H9 (cell line): ENCODE results near the gene TMEM100. TPM values are rescaled to one million over a fixed set of nuclear protein-coding genes. Genes with fewer than 3 reads are reported as not detected.

Source experiments
- DNase-seq: peaks from one replicate; pipeline ENCODE4 v3.0.0-alpha.2; 2017
- H2AFZ ChIP-seq: one replicate; pipeline ENCODE4 v1.6.1; 2013; ENCODE audit warnings: mild to moderate bottlenecking, low read length, control low read depth, moderate library complexity
- H2AK5ac ChIP-seq: 2 replicates; pipeline ENCODE4 v1.6.1; 2013; ENCODE audit warnings: low read length, control low read depth, mixed read lengths; ENCODE audit not compliant: insufficient read length
- H2BK120ac ChIP-seq: one replicate; pipeline ENCODE4 v1.6.1; 2013; ENCODE audit warnings: low read depth, mild to moderate bottlenecking, low read length, control low read depth, inconsistent platforms; ENCODE audit not compliant: poor library complexity, severe bottlenecking
- H2BK12ac ChIP-seq: 2 replicates; pipeline ENCODE4 v1.6.1; 2013; ENCODE audit warnings: low read length, control low read depth, mixed read lengths, low read depth; ENCODE audit not compliant: insufficient read length
- H2BK15ac ChIP-seq: 2 replicates; pipeline ENCODE4 v1.6.1; 2013; ENCODE audit warnings: low read depth, low read length, control low read depth
- H2BK20ac ChIP-seq: one replicate; pipeline ENCODE4 v1.6.1; 2013; ENCODE audit warnings: low read depth, mild to moderate bottlenecking, low read length, control low read depth, inconsistent platforms; ENCODE audit not compliant: poor library complexity, severe bottlenecking
- H2BK5ac ChIP-seq: 2 replicates; pipeline ENCODE4 v1.6.1; 2013; ENCODE audit warnings: low read length, control low read depth, mixed read lengths; ENCODE audit not compliant: insufficient read length
- H3K14ac ChIP-seq: 2 replicates; pipeline ENCODE4 v1.6.1; 2013; ENCODE audit warnings: low read length, control low read depth; ENCODE audit not compliant: insufficient read depth
- H3K18ac ChIP-seq: 2 replicates; pipeline ENCODE4 v1.6.1; 2013; ENCODE audit warnings: low read depth, mild to moderate bottlenecking, mixed read lengths, low read length, control low read depth; ENCODE audit not compliant: insufficient read length
- H3K23ac ChIP-seq: 2 replicates; pipeline ENCODE4 v1.6.1; 2013; ENCODE audit warnings: low read length, control low read depth, mixed read lengths, low read depth; ENCODE audit not compliant: insufficient read length
- H3K23me2 ChIP-seq: 2 replicates; pipeline ENCODE4 v1.6.1; 2013; ENCODE audit warnings: low read depth, mild to moderate bottlenecking, mixed read lengths, low read length, control low read depth; ENCODE audit not compliant: insufficient read length, poor library complexity, severe bottlenecking
- H3K27ac ChIP-seq: 2 replicates; pipeline ENCODE4 v1.5.1; 2013; ENCODE audit warnings: low read length, control low read depth, mixed read lengths, low read depth; ENCODE audit not compliant: insufficient read length
- H3K27me3 ChIP-seq: 2 replicates; pipeline ENCODE4 v1.6.1; 2013; ENCODE audit warnings: low read length, control low read depth, inconsistent platforms; ENCODE audit not compliant: insufficient read depth
- H3K4ac ChIP-seq: 2 replicates; pipeline ENCODE4 v1.6.1; 2013; ENCODE audit warnings: low read depth, mild to moderate bottlenecking, control low read depth, inconsistent platforms, low read length, moderate library complexity
- H3K4me1 ChIP-seq: 2 replicates; pipeline ENCODE4 v1.6.1; 2013; ENCODE audit warnings: low read length, control low read depth, inconsistent platforms; ENCODE audit not compliant: insufficient read depth
- H3K4me2 ChIP-seq: 2 replicates; pipeline ENCODE4 v1.6.1; 2013; ENCODE audit warnings: low read length, control low read depth, mixed read lengths; ENCODE audit not compliant: insufficient read length, insufficient read depth
- H3K56ac ChIP-seq: 2 replicates; pipeline ENCODE4 v1.6.1; 2013; ENCODE audit warnings: low read depth, mild to moderate bottlenecking, mixed read lengths, low read length, control low read depth; ENCODE audit not compliant: insufficient read length
- H3K79me1 ChIP-seq: 2 replicates; pipeline ENCODE4 v1.6.1; 2013; ENCODE audit warnings: low read depth, mild to moderate bottlenecking, moderate library complexity, low read length, control low read depth, inconsistent platforms; ENCODE audit not compliant: insufficient read depth, poor library complexity, severe bottlenecking
- H3K79me2 ChIP-seq: 2 replicates; pipeline ENCODE4 v1.6.1; 2013; ENCODE audit warnings: low read length, control low read depth, inconsistent platforms; ENCODE audit not compliant: insufficient read depth
- H3K9ac ChIP-seq: 2 replicates; pipeline ENCODE4 v1.6.1; 2013; ENCODE audit warnings: low read length, control low read depth, mixed read lengths; ENCODE audit not compliant: insufficient read length; ENCODE audit errors: extremely low read depth
- H3K9me3 ChIP-seq: one replicate; pipeline ENCODE4 v1.6.1; 2013; ENCODE audit warnings: low read depth, low read length, inconsistent platforms; ENCODE audit not compliant: control insufficient read depth
- H3T11ph ChIP-seq: one replicate; pipeline ENCODE4 v1.6.1; 2013; ENCODE audit warnings: mild to moderate bottlenecking, low read length, control low read depth, inconsistent platforms
- H4K20me1 ChIP-seq: one replicate; pipeline ENCODE4 v1.6.1; 2013; ENCODE audit not compliant: control insufficient read depth, insufficient read length, insufficient read depth
- H4K5ac ChIP-seq: 2 replicates; pipeline ENCODE4 v1.6.1; 2013; ENCODE audit warnings: low read depth, mild to moderate bottlenecking, mixed read lengths, low read length, control low read depth; ENCODE audit not compliant: insufficient read length
- H4K8ac ChIP-seq: replicated peaks from 2 replicates; pipeline ENCODE4 v1.6.1; 2013; ENCODE audit warnings: low read length, control low read depth, mixed read lengths, low read depth; ENCODE audit not compliant: insufficient read length
- H4K91ac ChIP-seq: 2 replicates; pipeline ENCODE4 v1.6.1; 2013; ENCODE audit warnings: low read depth, mild to moderate bottlenecking, moderate library complexity, mixed read lengths, low read length, control low read depth; ENCODE audit not compliant: insufficient read length
- H3K27ac Mint-ChIP-seq, 3 experiments: 2 replicates in 2 of 3; 3 replicates in 1 of 3; pipeline ENCODE4 v1.8.0; 2020 to 2021; ENCODE audit warnings: mixed read lengths in 3 of 3, mild to moderate bottlenecking in 1 of 3, moderate library complexity in 1 of 3
- H3K27me3 Mint-ChIP-seq: 2 replicates; pipeline ENCODE4 v1.8.0; 2021; ENCODE audit warnings: low read depth, mild to moderate bottlenecking, moderate library complexity, mixed read lengths
- H3K36me3 Mint-ChIP-seq, 3 experiments: 2 replicates in 2 of 3; 3 replicates in 1 of 3; pipeline ENCODE4 v1.8.0; 2020 to 2021; ENCODE audit warnings: low read depth in 3 of 3, mixed read lengths in 3 of 3; ENCODE audit not compliant: insufficient read depth in 1 of 3
- H3K4me1 Mint-ChIP-seq, 2 experiments: 2 replicates each; pipeline ENCODE4 v1.8.0; 2020; ENCODE audit warnings: mixed read lengths in 2 of 2
- H3K4me3 Mint-ChIP-seq, 2 experiments: 2 replicates in 1 of 2; 3 replicates in 1 of 2; pipeline ENCODE4 v1.8.0; 2020 to 2021; ENCODE audit warnings: mild to moderate bottlenecking in 2 of 2, mixed read lengths in 2 of 2, moderate library complexity in 1 of 2
- H3K9me3 Mint-ChIP-seq, 2 experiments: 2 replicates in 1 of 2; 3 replicates in 1 of 2; pipeline ENCODE4 v1.8.0; 2020; ENCODE audit warnings: mild to moderate bottlenecking in 2 of 2, mixed read lengths in 2 of 2, moderate library complexity in 1 of 2
- WGBS: extraction: QIAGEN DNeasy Blood & Tissue Kit; methylation state at CpG from one replicate; pipeline ENCODE4 v1.1.7; 2013; ENCODE audit warnings: missing lambda C conversion rate, low lambda C conversion rate, mixed read lengths; ENCODE audit not compliant: insufficient read length; ENCODE audit errors: extremely low coverage; 5-methylcytosine and 5-hydroxymethylcytosine counted together
- total RNA-seq: library from RNA; stranded (reverse); gene quantifications from 2 replicates; pipeline ENCODE4 v1.2.1, GENCODE V29; 2021
- TF ChIP-seq, protein P1 (sequence below): fragments of 200-600 bp; sonication (generic); conservative IDR thresholded peaks from 3 replicates; pipeline ENCODE4 v1.8.0; 2021; ENCODE audit warnings: antibody characterized with exemption, mild to moderate bottlenecking

The TMEM100 gene
- total RNA-seq, 1 experiment from 2014 or later: 0.17 TPM

DNA sequence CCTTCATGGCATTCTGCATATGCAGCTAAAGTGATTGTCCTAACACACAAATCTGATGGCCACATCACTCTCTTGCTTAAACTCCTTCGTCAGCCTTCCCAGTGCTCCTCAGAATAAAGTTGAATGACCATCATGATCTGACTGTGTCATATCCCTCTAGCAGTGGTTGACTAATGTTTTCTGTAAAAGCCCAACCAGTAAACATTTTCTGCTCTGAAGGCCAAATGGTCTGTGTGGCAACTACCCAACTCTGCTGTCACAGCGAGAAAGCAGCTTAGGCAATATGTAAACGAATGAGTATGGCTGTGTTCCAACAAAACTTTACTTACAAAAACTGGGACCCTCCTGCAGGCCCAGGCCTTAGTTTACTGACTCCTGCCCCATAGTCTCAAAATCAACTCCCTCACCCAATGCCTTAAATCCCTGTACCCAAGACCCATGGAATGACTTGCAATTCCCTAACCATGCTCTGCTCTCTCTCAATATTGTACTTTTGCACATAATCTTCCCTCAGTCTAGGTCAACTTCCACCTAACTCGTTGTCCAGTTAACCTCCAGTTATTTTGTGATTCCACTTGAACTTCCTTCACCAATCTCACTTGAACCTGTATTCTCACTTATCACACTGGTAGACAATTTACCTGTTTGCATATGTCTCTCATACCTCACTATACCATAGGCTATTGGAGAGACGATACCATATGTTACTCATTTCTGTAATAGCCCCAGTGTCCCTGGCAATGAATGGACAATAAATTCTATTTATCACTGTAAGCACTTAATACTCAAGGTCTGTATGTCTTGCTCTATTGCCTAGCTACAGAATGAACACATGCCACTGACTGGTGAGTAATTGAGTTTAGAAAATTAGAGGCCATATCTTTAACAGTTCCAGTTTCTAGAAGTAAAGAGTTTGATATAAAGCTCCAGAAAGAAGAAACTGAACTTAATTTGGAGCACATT lies 29.1 kb downstream of the TMEM100 start:
- Histone ChIP-seq H2AK5ac (no peak overlapping the region), H3K4me1 (peaks cover 2% of the 10 kb centered on the region; the same call in 1 of the 2 replicates), H3K27ac (no peak overlapping the region), H2BK20ac (no peak overlapping the region), H3K18ac (no peak overlapping the region), H3T11ph (no peak overlapping the region), H4K20me1 (no peaks in the 10 kb centered on the region), H3K27me3 (no peaks in the 10 kb centered on the region), H2BK5ac (no peak overlapping the region), H3K79me1 (no peaks in the 10 kb centered on the region), H4K8ac (no peak overlapping the region), H3K4ac (no peak overlapping the region), H3K23ac (no peak overlapping the region), H3K56ac (no peak overlapping the region), H3K9ac (no peak overlapping the region), H2BK12ac (no peak overlapping the region), H2BK120ac (no peak overlapping the region), H2BK15ac (no peak overlapping the region), H4K91ac (no peak overlapping the region), H4K5ac (no peak overlapping the region), H3K9me3 (no peaks in the 10 kb centered on the region), H3K4me2 (no peak overlapping the region), H3K23me2 (no peaks in the 10 kb centered on the region), H3K79me2 (no peaks in the 10 kb centered on the region), H3K14ac (no peak overlapping the region), H2AFZ (no peak overlapping the region)
- WGBS: no CpG with 5 or more reads among the region's 5 CpGs
- H3K4me1 Mint-ChIP-seq: no peaks in the 10 kb centered on the region; a peak in 1 of 4 replicates
- no peak overlapping the region for H3K27ac Mint-ChIP-seq
- H3K4me3 Mint-ChIP-seq: no peak overlapping the region
- no peaks in the 10 kb centered on the region for H3K27me3 Mint-ChIP-seq
- TF ChIP-seq, protein P1, sequence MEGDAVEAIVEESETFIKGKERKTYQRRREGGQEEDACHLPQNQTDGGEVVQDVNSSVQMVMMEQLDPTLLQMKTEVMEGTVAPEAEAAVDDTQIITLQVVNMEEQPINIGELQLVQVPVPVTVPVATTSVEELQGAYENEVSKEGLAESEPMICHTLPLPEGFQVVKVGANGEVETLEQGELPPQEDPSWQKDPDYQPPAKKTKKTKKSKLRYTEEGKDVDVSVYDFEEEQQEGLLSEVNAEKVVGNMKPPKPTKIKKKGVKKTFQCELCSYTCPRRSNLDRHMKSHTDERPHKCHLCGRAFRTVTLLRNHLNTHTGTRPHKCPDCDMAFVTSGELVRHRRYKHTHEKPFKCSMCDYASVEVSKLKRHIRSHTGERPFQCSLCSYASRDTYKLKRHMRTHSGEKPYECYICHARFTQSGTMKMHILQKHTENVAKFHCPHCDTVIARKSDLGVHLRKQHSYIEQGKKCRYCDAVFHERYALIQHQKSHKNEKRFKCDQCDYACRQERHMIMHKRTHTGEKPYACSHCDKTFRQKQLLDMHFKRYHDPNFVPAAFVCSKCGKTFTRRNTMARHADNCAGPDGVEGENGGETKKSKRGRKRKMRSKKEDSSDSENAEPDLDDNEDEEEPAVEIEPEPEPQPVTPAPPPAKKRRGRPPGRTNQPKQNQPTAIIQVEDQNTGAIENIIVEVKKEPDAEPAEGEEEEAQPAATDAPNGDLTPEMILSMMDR: no peak
- no peaks in the 10 kb centered on the region for H3K36me3 Mint-ChIP-seq
- no peak for DNase-seq
- H3K9me3 Mint-ChIP-seq: no peaks in the 10 kb centered on the region
